ENCODE data around the gene GAB2.

Gene GAB2

DNA sequence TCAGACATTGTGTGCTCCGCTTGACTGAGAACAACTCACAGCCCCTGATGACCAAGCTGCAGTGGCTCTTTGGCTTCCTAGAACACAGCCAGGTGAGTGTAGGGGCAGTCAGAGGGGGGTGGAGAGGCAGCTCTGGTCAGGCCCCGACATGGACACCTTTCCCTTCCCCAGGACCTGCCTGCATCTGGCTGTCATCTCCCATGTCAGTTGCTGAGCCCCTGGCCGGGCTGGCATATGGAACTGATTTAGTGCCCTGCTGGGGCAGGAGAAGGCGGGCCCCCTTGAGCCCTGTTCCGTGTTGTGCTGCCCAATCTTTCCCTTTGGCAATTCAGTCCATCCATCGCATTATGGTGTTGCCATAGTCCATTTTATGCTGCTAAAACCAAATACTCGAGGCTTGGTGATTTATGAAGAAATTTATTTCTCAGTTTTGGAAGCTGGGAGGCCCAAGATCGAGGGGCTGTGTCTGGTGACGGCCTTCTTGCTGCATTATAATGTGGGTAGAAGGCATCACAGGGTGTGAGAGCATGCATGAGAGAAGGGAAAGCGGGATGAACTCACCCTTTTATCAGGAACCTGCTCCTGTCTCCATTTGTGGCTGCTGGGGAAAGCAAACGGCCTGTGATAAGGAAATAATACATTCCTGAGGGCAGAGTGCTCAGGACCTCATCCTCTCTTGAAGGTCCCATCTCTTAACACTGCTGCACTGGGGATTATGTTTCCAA, 209.9 kb downstream of the GAB2 start:
- Histone ChIP-seq H3K36me3 (ENCODE audit: control insufficient read depth, insufficient read depth, low read length) (0 out of 2 replicates have a peak, but pooled peaks cover 4% of the 10 kb centered on the region), H3K27me3 (ENCODE audit: control insufficient read depth, insufficient read depth, low read length) (no peaks in the 10 kb centered on the region), H3K4me1 (ENCODE audit: control insufficient read depth, insufficient read depth, low read length) (no peaks in the 10 kb centered on the region), H3K27ac (ENCODE audit: low read length) (no peak overlapping the region), H3K4me3 (ENCODE audit: low read length) (no peak overlapping the region), H3K9me3 (ENCODE audit: control insufficient read depth, insufficient read depth, low read length) (no peaks in the 10 kb centered on the region)
- no peak for DNase-seq (ENCODE audit: low read depth, low spot score)
- WGBS (ENCODE audit: insufficient coverage, insufficient read length): no CpG with 5 or more reads among the region's 11 CpGs

DNA sequence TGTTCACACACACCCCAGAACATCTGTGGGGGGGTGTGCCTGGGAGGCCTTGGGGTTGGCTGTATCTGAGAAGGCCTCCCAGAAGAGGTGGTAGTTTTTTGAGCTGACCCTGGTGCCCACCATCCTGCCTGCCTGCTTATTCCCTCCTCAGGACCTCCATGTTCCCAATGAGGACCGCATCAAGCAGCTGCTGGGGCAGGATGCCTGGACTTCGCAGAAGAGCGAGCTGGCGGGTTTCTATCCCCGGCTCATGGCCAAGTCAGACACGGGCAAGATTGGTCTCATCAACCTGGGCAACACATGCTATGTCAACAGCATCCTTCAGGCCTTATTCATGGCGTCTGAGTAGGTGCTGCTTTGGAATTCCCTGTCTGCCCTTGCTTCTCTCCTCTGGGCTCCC, 211.9 kb downstream of the GAB2 start:
- Histone ChIP-seq H3K27ac (ENCODE audit: low read length) (no peak overlapping the region), H3K9me3 (ENCODE audit: control insufficient read depth, insufficient read depth, low read length) (no peaks in the 10 kb centered on the region), H3K36me3 (ENCODE audit: control insufficient read depth, insufficient read depth, low read length) (0 out of 2 replicates have a peak, but pooled peaks cover 4% of the 10 kb centered on the region), H3K4me1 (ENCODE audit: control insufficient read depth, insufficient read depth, low read length) (no peaks in the 10 kb centered on the region), H3K4me3 (ENCODE audit: low read length) (no peak overlapping the region), H3K27me3 (ENCODE audit: control insufficient read depth, insufficient read depth, low read length) (no peaks in the 10 kb centered on the region)
- WGBS (ENCODE audit: insufficient coverage, insufficient read length): no CpG with 5 or more reads among the region's 7 CpGs
- DNase-seq (ENCODE audit: low read depth, low spot score): no peak

DNA sequence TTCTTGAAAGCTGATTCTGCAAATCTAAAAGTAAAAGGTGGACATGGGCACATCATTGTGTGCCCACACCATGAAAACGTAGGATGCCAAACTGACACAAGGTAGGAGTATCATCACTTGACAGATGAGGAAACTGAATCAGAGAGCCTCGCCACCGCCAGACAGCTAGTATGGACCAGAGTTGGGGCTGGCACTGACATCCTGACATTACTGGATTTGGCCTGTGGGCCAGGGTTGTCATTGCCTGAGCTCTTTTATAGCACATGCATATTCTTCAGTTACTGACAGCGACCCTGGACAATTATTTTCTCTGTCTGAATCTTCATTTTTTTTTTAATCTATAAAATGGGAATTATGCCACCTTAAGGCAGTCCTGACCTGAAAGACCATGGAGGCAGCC, 212.4 kb downstream of the GAB2 start:
- Histone ChIP-seq H3K9me3 (ENCODE audit: control insufficient read depth, insufficient read depth, low read length) (no peaks in the 10 kb centered on the region), H3K27me3 (ENCODE audit: control insufficient read depth, insufficient read depth, low read length) (no peaks in the 10 kb centered on the region), H3K36me3 (ENCODE audit: control insufficient read depth, insufficient read depth, low read length) (0 out of 2 replicates have a peak, but pooled peaks cover 3% of the 10 kb centered on the region), H3K4me1 (ENCODE audit: control insufficient read depth, insufficient read depth, low read length) (no peaks in the 10 kb centered on the region), H3K4me3 (ENCODE audit: low read length) (no peak overlapping the region), H3K27ac (ENCODE audit: low read length) (no peak overlapping the region)
- no peak for DNase-seq (ENCODE audit: low read depth, low spot score)
- WGBS (ENCODE audit: insufficient coverage, insufficient read length): no CpG with 5 or more reads among the region's 4 CpGs

DNA sequence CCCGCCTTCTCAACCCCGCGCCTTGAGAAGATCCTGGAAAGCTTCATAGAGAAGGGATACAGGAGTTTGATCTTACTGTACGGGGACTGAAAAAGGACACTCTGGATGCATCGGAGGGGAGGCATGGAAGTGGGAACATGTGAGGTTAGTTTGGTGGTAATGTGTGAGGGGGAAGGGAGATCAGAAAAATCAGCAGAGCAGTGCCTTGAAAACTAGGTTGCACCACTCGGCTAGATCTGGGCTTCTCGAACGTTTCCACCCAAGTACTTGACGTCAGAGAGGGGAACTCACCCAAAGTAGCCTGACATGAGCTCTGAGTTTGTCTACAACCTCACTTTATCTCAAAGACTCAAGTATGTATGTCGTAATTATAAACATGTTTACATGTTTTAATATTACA, 214.4 kb downstream of the GAB2 start:
- DNase-seq (ENCODE audit: low read depth, low spot score): no peak
- H3K4me3 ChIP-seq (ENCODE audit: low read length): no peak overlapping the region
- no peaks in the 10 kb centered on the region for H3K27me3 ChIP-seq (ENCODE audit: control insufficient read depth, insufficient read depth, low read length)
- H3K4me1 ChIP-seq (ENCODE audit: control insufficient read depth, insufficient read depth, low read length): no peaks in the 10 kb centered on the region
- no peak overlapping the region for H3K27ac ChIP-seq (ENCODE audit: low read length)
- H3K36me3 ChIP-seq (ENCODE audit: control insufficient read depth, insufficient read depth, low read length): no peaks in the 10 kb centered on the region
- H3K9me3 ChIP-seq (ENCODE audit: control insufficient read depth, insufficient read depth, low read length): no peaks in the 10 kb centered on the region
- no CpG with 5 or more reads among the region's 10 CpGs for WGBS (ENCODE audit: insufficient coverage, insufficient read length)

DNA sequence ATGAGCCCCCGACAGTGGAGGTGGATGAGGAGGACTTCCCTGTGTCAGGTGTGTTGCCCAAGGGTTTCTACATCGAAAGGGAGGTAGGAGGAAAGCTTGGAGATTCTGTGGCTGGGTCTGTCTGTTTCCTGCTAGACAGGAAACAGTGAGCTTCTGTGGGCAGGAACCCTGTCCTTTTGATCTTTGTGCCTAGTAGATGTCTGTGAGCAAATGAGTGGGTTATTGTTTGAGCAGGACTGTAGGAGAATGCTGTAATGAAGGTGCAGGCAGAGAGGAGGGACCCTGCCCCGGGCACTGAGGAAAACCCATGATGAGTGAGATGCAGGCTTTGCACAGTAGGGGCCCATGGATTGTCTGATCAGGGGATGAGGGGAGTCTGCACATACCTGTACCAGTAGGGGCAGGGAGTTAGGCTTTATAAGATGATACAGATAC, 214.9 kb downstream of the GAB2 start:
- no peaks in the 10 kb centered on the region for H3K27me3 ChIP-seq (ENCODE audit: control insufficient read depth, insufficient read depth, low read length)
- DNase-seq (ENCODE audit: low read depth, low spot score): no peak

DNA sequence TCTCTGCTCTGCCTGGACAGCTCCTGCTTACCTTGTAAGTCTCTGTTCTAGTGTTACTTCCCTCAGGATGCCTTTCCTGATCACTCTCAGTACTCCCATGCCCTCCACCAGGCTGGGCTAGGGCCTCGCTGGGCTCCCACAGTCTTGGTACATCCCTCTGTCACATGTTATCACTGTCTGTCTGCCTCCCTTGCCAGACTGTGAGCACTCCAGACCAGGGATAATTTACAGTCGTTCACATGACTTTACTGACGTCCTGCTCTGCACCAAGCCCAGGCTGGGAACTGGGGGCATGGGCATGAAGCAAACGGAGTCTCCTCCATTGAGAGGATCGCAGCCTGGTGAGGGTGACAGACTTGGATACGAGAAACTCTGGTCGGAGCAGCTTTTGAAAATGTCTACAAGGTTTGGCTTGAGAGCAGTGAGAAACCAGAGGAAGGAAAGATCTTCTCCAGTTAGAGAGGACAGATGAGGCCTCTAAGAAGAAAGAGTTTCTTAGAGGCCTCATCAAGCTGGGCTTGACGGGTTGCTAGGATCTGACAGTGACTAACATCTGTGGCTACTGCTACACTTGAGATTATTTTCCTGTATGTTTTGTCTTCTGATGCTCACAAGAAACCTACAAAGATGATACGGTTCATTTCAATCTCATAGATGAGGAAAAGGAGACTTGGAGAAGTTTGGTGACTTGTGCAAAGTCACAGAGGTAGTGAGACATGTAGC, 216.4 kb downstream of the GAB2 start:
- Histone ChIP-seq H3K27ac (ENCODE audit: low read length) (no peak overlapping the region), H3K4me1 (ENCODE audit: control insufficient read depth, insufficient read depth, low read length) (no peaks in the 10 kb centered on the region), H3K4me3 (ENCODE audit: low read length) (no peak overlapping the region), H3K27me3 (ENCODE audit: control insufficient read depth, insufficient read depth, low read length) (no peaks in the 10 kb centered on the region), H3K36me3 (ENCODE audit: control insufficient read depth, insufficient read depth, low read length) (no peaks in the 10 kb centered on the region; the same call in 1 of the 2 replicates), H3K9me3 (ENCODE audit: control insufficient read depth, insufficient read depth, low read length) (no peaks in the 10 kb centered on the region)
- no CpG with 5 or more reads among the region's 9 CpGs for WGBS (ENCODE audit: insufficient coverage, insufficient read length)
- no peak for DNase-seq (ENCODE audit: low read depth, low spot score)

More for the DNA sequence above, 214.9 kb downstream of the GAB2 start:
- H3K9me3 ChIP-seq (ENCODE audit: control insufficient read depth, insufficient read depth, low read length): no peaks in the 10 kb centered on the region
- H3K4me1 ChIP-seq (ENCODE audit: control insufficient read depth, insufficient read depth, low read length): no peaks in the 10 kb centered on the region
- no peak overlapping the region for H3K4me3 ChIP-seq (ENCODE audit: low read length)
- H3K27ac ChIP-seq (ENCODE audit: low read length): no peak overlapping the region
- no CpG with 5 or more reads among the region's 3 CpGs for WGBS (ENCODE audit: insufficient coverage, insufficient read length)
- H3K36me3 ChIP-seq (ENCODE audit: control insufficient read depth, insufficient read depth, low read length): no peaks in the 10 kb centered on the region

DNA sequence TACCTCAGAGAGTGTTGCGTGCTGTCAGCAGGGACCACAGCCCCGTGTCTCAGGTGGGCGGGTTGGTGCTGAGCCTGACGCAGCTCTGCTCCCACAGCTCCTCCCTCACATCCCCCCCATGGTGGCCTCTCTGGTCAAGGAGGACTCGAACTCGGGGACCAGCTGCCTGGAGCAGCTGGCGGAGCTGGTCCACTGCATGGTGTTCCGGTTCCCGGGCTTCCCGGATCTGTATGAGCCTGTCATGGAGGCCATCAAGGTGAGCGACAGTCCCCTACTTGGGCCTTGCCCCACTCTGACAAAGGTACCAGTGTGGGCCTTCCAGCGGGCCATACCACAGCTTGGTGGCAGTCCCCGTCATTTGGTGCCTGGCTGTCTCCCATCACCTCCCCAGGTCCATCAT, 217.1 kb downstream of the GAB2 start:
- H3K9me3 ChIP-seq (ENCODE audit: control insufficient read depth, insufficient read depth, low read length): no peaks in the 10 kb centered on the region
- H3K4me3 ChIP-seq (ENCODE audit: low read length): no peak overlapping the region
- DNase-seq (ENCODE audit: low read depth, low spot score): no peak
- no peaks in the 10 kb centered on the region; the same call in 1 of the 2 replicates for H3K36me3 ChIP-seq (ENCODE audit: control insufficient read depth, insufficient read depth, low read length)
- WGBS (ENCODE audit: insufficient coverage, insufficient read length): no CpG with 5 or more reads among the region's 13 CpGs
- no peaks in the 10 kb centered on the region for H3K4me1 ChIP-seq (ENCODE audit: control insufficient read depth, insufficient read depth, low read length)
- H3K27me3 ChIP-seq (ENCODE audit: control insufficient read depth, insufficient read depth, low read length): no peaks in the 10 kb centered on the region
- H3K27ac ChIP-seq (ENCODE audit: low read length): no peak overlapping the region

DNA sequence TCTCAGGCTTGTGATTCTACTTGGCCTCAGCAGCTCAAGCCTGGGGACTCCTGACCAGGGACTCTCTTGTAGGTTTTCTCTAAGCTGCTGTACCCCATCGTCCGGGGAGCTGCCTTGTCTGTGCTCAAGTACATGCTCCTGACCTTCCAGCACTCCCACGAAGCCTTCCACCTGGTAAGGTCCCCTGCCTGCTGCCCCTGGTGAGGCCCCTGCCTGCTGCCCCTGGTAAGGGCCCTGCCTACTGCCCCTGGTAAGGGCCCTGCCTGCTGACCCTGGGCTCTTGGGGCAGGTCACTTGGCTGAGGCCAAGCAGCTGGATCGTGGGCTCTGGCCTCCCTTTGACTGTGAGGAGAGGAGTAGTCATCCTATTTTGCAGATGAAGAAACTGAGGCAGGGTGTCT, 217.6 kb downstream of the GAB2 start:
- Histone ChIP-seq H3K36me3 (ENCODE audit: control insufficient read depth, insufficient read depth, low read length) (no peaks in the 10 kb centered on the region; the same call in 1 of the 2 replicates), H3K27ac (ENCODE audit: low read length) (no peak overlapping the region), H3K4me3 (ENCODE audit: low read length) (no peak overlapping the region), H3K4me1 (ENCODE audit: control insufficient read depth, insufficient read depth, low read length) (no peaks in the 10 kb centered on the region), H3K9me3 (ENCODE audit: control insufficient read depth, insufficient read depth, low read length) (no peaks in the 10 kb centered on the region), H3K27me3 (ENCODE audit: control insufficient read depth, insufficient read depth, low read length) (no peaks in the 10 kb centered on the region)
- no CpG with 5 or more reads among the region's 4 CpGs for WGBS (ENCODE audit: insufficient coverage, insufficient read length)
- DNase-seq (ENCODE audit: low read depth, low spot score): no peak

DNA sequence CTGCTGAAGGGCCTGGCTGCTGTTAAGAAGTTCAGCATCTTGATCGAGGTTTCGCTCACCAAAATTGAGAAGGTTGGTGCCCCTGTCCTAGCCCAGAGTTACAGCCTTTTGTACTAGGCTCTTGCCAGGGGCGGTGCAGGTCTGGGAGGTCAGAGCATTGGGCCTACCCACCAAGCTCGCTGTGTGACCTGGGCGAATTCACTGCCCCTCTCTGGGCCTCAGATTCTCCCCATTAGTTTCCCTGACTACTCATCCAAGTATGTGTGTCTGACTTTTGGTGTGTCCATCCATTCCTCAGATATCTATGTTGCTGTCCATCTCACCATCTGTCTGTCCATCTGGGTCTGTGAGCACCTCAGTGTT, 218.0 kb downstream of the GAB2 start:
- H3K27me3 ChIP-seq (ENCODE audit: control insufficient read depth, insufficient read depth, low read length): no peaks in the 10 kb centered on the region
- H3K27ac ChIP-seq (ENCODE audit: low read length): no peak overlapping the region
- no peaks in the 10 kb centered on the region for H3K4me1 ChIP-seq (ENCODE audit: control insufficient read depth, insufficient read depth, low read length)
- no peak for DNase-seq (ENCODE audit: low read depth, low spot score)
- no CpG with 5 or more reads among the region's 5 CpGs for WGBS (ENCODE audit: insufficient coverage, insufficient read length)
- H3K36me3 ChIP-seq (ENCODE audit: control insufficient read depth, insufficient read depth, low read length): no peaks in the 10 kb centered on the region; the same call in 1 of the 2 replicates
- no peaks in the 10 kb centered on the region for H3K9me3 ChIP-seq (ENCODE audit: control insufficient read depth, insufficient read depth, low read length)
- no peak overlapping the region for H3K4me3 ChIP-seq (ENCODE audit: low read length)

DNA sequence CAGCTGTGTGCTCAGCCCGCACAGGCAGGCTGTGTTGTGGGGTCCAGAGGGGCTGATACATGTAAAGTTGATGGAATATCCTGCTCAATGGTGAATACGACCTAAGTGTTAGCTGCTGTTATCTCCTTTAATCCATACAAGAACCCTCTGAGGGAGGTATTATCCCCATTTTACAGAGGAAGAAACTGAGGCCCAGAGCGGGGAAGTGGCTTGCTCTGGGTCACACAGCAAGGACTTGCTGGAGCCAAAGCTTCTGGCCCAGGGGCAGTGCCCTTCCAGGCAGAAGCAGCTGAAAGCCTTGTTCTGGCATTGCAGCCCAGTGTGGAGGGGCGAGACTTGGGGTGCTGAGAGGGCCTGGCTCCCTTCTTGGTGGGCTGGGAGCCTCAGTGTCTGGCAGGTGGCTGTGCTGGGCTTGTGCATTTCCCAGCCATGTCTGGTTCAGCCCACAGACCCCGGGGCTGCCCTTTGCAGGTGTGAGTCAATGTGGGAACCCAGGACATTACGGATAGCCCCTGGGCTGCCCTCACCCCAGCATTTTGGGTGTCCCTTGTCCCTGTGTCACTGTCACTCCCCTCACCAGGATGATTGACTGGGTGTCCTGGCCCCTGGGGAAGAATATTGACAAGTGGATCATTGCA, 218.5 kb downstream of the GAB2 start:
- Histone ChIP-seq H3K9me3 (ENCODE audit: control insufficient read depth, insufficient read depth, low read length) (no peaks in the 10 kb centered on the region), H3K27ac (ENCODE audit: low read length) (no peak overlapping the region), H3K36me3 (ENCODE audit: control insufficient read depth, insufficient read depth, low read length) (no peaks in the 10 kb centered on the region; the same call in 1 of the 2 replicates), H3K27me3 (ENCODE audit: control insufficient read depth, insufficient read depth, low read length) (no peaks in the 10 kb centered on the region), H3K4me3 (ENCODE audit: low read length) (no peak overlapping the region), H3K4me1 (ENCODE audit: control insufficient read depth, insufficient read depth, low read length) (no peaks in the 10 kb centered on the region)
- no peak for DNase-seq (ENCODE audit: low read depth, low spot score)
- WGBS (ENCODE audit: insufficient coverage, insufficient read length): no CpG with 5 or more reads among the region's 6 CpGs

Data from iPS DF 6.9 (cell line).